B cell (primary cell): ENCODE data around the gene FDXACB1. TPM values are rescaled to one million over a fixed set of nuclear protein-coding genes. Genes with fewer than 3 reads are reported as not detected.

Source experiments
- ATAC-seq: fragments of 200-7000 bp; cut with Tn5 transposase; one replicate; pipeline ENCODE4 v1.10.0; 2021; ENCODE audit warnings: low read depth, mild to moderate bottlenecking, moderate number of reproducible peaks, moderate library complexity
- CTCF ChIA-PET: fragments of 350-600 bp; sonication (Branson Sonifier 250); formaldehyde crosslinking; loops from one replicate; lab custom pipeline; 2021; ENCODE audit warnings: antibody characterized with exemption, inconsistent platforms; lab: Charles Lee
- POLR2A ChIA-PET: fragments of 350-600 bp; sonication (Branson Sonifier 250); formaldehyde crosslinking; loops from one replicate; lab custom pipeline; 2021; ENCODE audit warnings: antibody characterized with exemption; lab: Charles Lee
- DNase-seq: peaks from one replicate; pipeline ENCODE4 v3.0.0; 2013
- H2AFZ ChIP-seq: 2 replicates; pipeline ENCODE4 v1.6.1; 2012; ENCODE audit warnings: mild to moderate bottlenecking, low read depth, low read length; ENCODE audit not compliant: insufficient read depth, poor library complexity, severe bottlenecking
- H3K27ac ChIP-seq, 2 donors: 1 replicate in 1 of 2; 2 replicates in 1 of 2; pipeline ENCODE4 v1.5.1; 2012 to 2013; ENCODE audit warnings: low read length in 2 of 2, mild to moderate bottlenecking in 2 of 2, moderate library complexity in 1 of 2
- H3K27me3 ChIP-seq, 4 experiments: fragments of 200-600 bp in 1 of 4; sonication (generic) in 1 of 4; replicated peaks in 1 of 4; 1 replicate in 2 of 4; 2 replicates in 2 of 4; pipeline versions ENCODE4 v1.6.1 to v1.7.0; 2013 to 2016; ENCODE audit warnings: low read length in 3 of 4, mild to moderate bottlenecking in 2 of 4, mixed read lengths in 1 of 4, moderate library complexity in 1 of 4; ENCODE audit not compliant: insufficient read depth in 4 of 4, control insufficient read depth in 3 of 4; ENCODE audit errors: control extremely low read depth in 1 of 4
- H3K36me3 ChIP-seq, 2 experiments: replicated peaks in 1 of 2; 1 replicate in 1 of 2; 2 replicates in 1 of 2; pipeline versions ENCODE4 v1.6.1 to v1.7.1; 2013; ENCODE audit warnings: low read length in 1 of 2; ENCODE audit not compliant: insufficient read depth in 2 of 2, control insufficient read depth in 1 of 2; ENCODE audit errors: control extremely low read depth in 1 of 2, extremely low read depth in 1 of 2
- H3K4me1 ChIP-seq, 2 donors: fragments of 200-600 bp in 1 of 2; sonication (generic) in 1 of 2; 1 replicate in 1 of 2; 2 replicates in 1 of 2; pipeline versions ENCODE4 v1.5.1 to v1.6.1; 2013 to 2017; ENCODE audit warnings: low read length in 2 of 2; ENCODE audit not compliant: control insufficient read depth in 2 of 2, insufficient read depth in 2 of 2
- H3K4me2 ChIP-seq: replicated peaks from 2 replicates; pipeline ENCODE3; 2012; ENCODE audit warnings: mild to moderate bottlenecking, low read depth, low read length; ENCODE audit not compliant: poor library complexity, severe bottlenecking
- H3K4me3 ChIP-seq, 5 experiments: fragments of 200-600 bp in 1 of 5; sonication (generic) in 1 of 5; 1 replicate in 3 of 5; 2 replicates in 2 of 5; pipeline versions ENCODE4 v1.5.1 to v1.7.0; 2011 to 2016; ENCODE audit warnings: low read length in 4 of 5, mild to moderate bottlenecking in 4 of 5, low read depth in 2 of 5, control low read depth in 1 of 5, moderate library complexity in 1 of 5; ENCODE audit not compliant: insufficient read depth in 1 of 5; ENCODE audit errors: control extremely low read depth in 1 of 5, extremely low read depth in 1 of 5
- H3K79me2 ChIP-seq: fragments of 200-600 bp; sonication (generic); one replicate; pipeline ENCODE4 v1.6.0; 2016; ENCODE audit warnings: low read length; ENCODE audit not compliant: control insufficient read depth, insufficient read depth
- H3K9ac ChIP-seq: fragments of 200-600 bp; sonication (generic); 2 replicates; pipeline ENCODE4 v1.6.1; 2017; ENCODE audit warnings: mild to moderate bottlenecking, low read length, moderate library complexity
- H3K9me3 ChIP-seq, 3 donors: one replicate each; pipeline versions ENCODE4 v1.6.1 to v1.7.1; 2013; ENCODE audit warnings: low read length in 2 of 3; ENCODE audit not compliant: control insufficient read depth in 2 of 3, insufficient read depth in 1 of 3; ENCODE audit errors: control extremely low read depth in 1 of 3
- H4K20me1 ChIP-seq: 2 replicates; pipeline ENCODE4 v1.6.0; 2012; ENCODE audit warnings: mild to moderate bottlenecking, low read length; ENCODE audit not compliant: insufficient read depth, control insufficient read depth, poor library complexity, severe bottlenecking
- H3K27ac Mint-ChIP-seq: one replicate; pipeline ENCODE4 v1.8.0; 2021; ENCODE audit warnings: mixed read lengths
- H3K27me3 Mint-ChIP-seq: one replicate; pipeline ENCODE4 v1.8.0; 2021; ENCODE audit warnings: mixed read lengths
- H3K4me1 Mint-ChIP-seq: one replicate; pipeline ENCODE4 v1.8.0; 2021; ENCODE audit warnings: mixed read lengths
- H3K4me3 Mint-ChIP-seq: one replicate; pipeline ENCODE4 v1.8.0; 2021; ENCODE audit warnings: mixed read lengths
- H3K9me3 Mint-ChIP-seq: one replicate; pipeline ENCODE4 v1.8.0; 2022; ENCODE audit warnings: mixed read lengths; ENCODE audit not compliant: insufficient read depth
- CTCF ChIP-seq: fragments of 200-600 bp; IDR thresholded peaks from one replicate; pipeline ENCODE4 v1.8.0; 2022; ENCODE audit warnings: antibody characterized with exemption, mild to moderate bottlenecking
- EZH2 ChIP-seq: IDR thresholded peaks from 2 replicates; pipeline ENCODE4 v1.6.1; 2012; ENCODE audit warnings: borderline replicate concordance, low read depth, mild to moderate bottlenecking, moderate library complexity, low read length; ENCODE audit not compliant: insufficient read depth, poor library complexity, severe bottlenecking
- WGBS: methylation state at CpG from one replicate; pipeline ENCODE4 v1.1.5; 2013; ENCODE audit warnings: missing lambda C conversion rate; ENCODE audit not compliant: insufficient coverage; 5-methylcytosine and 5-hydroxymethylcytosine counted together
- intact Hi-C: fragments of 100-400 bp; cut with micrococcal nuclease; formaldehyde crosslinking; loops from one replicate; pipeline ENCODE4 v1.10.0; 2022
- polyA plus RNA-seq: library from polyadenylated mRNA; depleted of rRNA; stranded (reverse); fragments of >200 nt; gene quantifications from 2 replicates; pipeline ENCODE4 v1.2.3, GENCODE V29; 2012
- total RNA-seq, 2 donors: library from RNA; stranded (reverse); fragments of 120-200 nt in 1 of 2; gene quantifications; 1 replicate in 1 of 2; 2 replicates in 1 of 2; pipeline versions ENCODE4 v1.2.3 to v1.2.4, GENCODE V29; 2013 to 2022

FDXACB1 gene
- total and polyA plus RNA-seq, 2 donors (not counting 1 experiment from before 2014, with no cell fraction given) = 3.1 to 4.0 TPM

- WGBS = no CpG with 5 or more reads among the region's 3 CpGs
- H3K27ac ChIP-seq = no peak overlapping the region
- Mint-ChIP-seq H3K27me3 (no peaks in the 10 kb centered on the region), H3K4me3 (no peak overlapping the region), H3K9me3 (no peaks in the 10 kb centered on the region), H3K4me1 (no peaks in the 10 kb centered on the region), H3K27ac (no peak overlapping the region)
- no peak overlapping the region for H2AFZ ChIP-seq
- intact Hi-C loops = no loop called here
- no peaks in the 10 kb centered on the region for H3K4me1 ChIP-seq
- peaks cover 3 to 61% of the 10 kb centered on the region in 2 experiments for H3K36me3 ChIP-seq
- no peak overlapping the region for H3K4me2 ChIP-seq
- H3K4me3 ChIP-seq = no peak overlapping the region
- TF ChIP-seq CTCF (no peak), EZH2 (no peak)
- POLR2A ChIA-PET = no interaction called here
- H4K20me1 ChIP-seq = no peaks in the 10 kb centered on the region
- CTCF ChIA-PET = interaction anchor here (1.4 kb wide), 1 partner anchor 11 kb away, joined by 4 read pairs; the partner anchor contains the start of gene ALG9
- H3K9ac ChIP-seq = no peak overlapping the region
- H3K9me3 ChIP-seq = no peaks in the 10 kb centered on the region
- ATAC-seq (no peak), DNase-seq (no peak)
- H3K79me2 ChIP-seq = no peaks in the 10 kb centered on the region
- no peaks in the 10 kb centered on the region for H3K27me3 ChIP-seq
Observed at GRCh38 chr11:111860257-111860656, 18.7 kb downstream of the FDXACB1 start.

GRCh38 chr11:111855506-111855905, 23.5 kb downstream of the FDXACB1 start:
- peaks cover 8 to 55% of the 10 kb centered on the region in 2 experiments for H3K36me3 ChIP-seq
- H3K27ac Mint-ChIP-seq = no peak overlapping the region
- H3K9me3 ChIP-seq = no peaks in the 10 kb centered on the region
- no peak overlapping the region for H3K4me3 ChIP-seq
- no peak for DNase-seq
- TF ChIP-seq EZH2 (no peak), CTCF (no peak)
- H3K4me1 ChIP-seq = no peaks in the 10 kb centered on the region
- ATAC-seq = no peak
- H3K27me3 Mint-ChIP-seq = no peaks in the 10 kb centered on the region
- no peak overlapping the region for H3K9ac ChIP-seq
- no peaks in the 10 kb centered on the region for H3K4me1 Mint-ChIP-seq
- ChIA-PET CTCF (interaction anchor here (0.6 to 2.0 kb wide), 2 partner anchors 14 to 1421 kb away, joined by 4 to 9 read pairs; no protein-coding TSS in a partner anchor), POLR2A (no interaction called here)
- H3K9me3 Mint-ChIP-seq = no peaks in the 10 kb centered on the region
- no peaks in the 10 kb centered on the region for H3K27me3 ChIP-seq
- no peak overlapping the region for H3K27ac ChIP-seq
- no peak overlapping the region for H3K4me3 Mint-ChIP-seq
- H4K20me1 ChIP-seq = no peaks in the 10 kb centered on the region
- no peak overlapping the region for H2AFZ ChIP-seq
- H3K4me2 ChIP-seq = no peak overlapping the region
- intact Hi-C loops = no loop called here
- no peaks in the 10 kb centered on the region for H3K79me2 ChIP-seq
